IMR-90 (cell line): ENCODE measurements around the gene CXCL8. TPM values are rescaled to one million over a fixed set of nuclear protein-coding genes. Genes with fewer than 3 reads are reported as not detected.

Experiments
- ATAC-seq: fragments of 200-7000 bp; cut with Tn5 transposase; 2 replicates; pipeline ENCODE4 v1.9.1; 2020; ENCODE audit warnings: low read depth, mild to moderate bottlenecking, moderate library complexity
- BruUV-seq: library from RNA; stranded (reverse); fragments of 400-500 nt; replicated peaks from 2 replicates; lab custom pipeline; 2021; lab: Mats Ljungman, UMichigan
- CTCF ChIA-PET: fragments of 300-600 bp; formaldehyde crosslinking; extraction: SDS; loops from one replicate; lab custom pipeline; 2021; ENCODE audit warnings: antibody characterized with exemption; lab: Yijun Ruan, JAX
- POLR2A ChIA-PET: fragments of 300-600 bp; sonication (Branson Sonifier 250); formaldehyde crosslinking; loops from one replicate; lab custom pipeline; 2022; ENCODE audit warnings: antibody characterized with exemption; ENCODE audit not compliant: unreplicated experiment; lab: Charles Lee
- DNase-seq: peaks from one replicate; pipeline ENCODE4 v3.0.0; 2013
- H2AFZ ChIP-seq: replicated peaks from 2 replicates; pipeline ENCODE3; 2013; ENCODE audit warnings: low read length, mild to moderate bottlenecking; ENCODE audit not compliant: poor library complexity
- H2AK5ac ChIP-seq: 2 replicates; pipeline ENCODE4 v1.6.1; 2013; ENCODE audit warnings: low read depth, low read length, inconsistent platforms
- H2AK9ac ChIP-seq: replicated peaks from 2 replicates; pipeline ENCODE3; 2013; ENCODE audit warnings: mild to moderate bottlenecking, low read depth, low read length, moderate library complexity; ENCODE audit not compliant: poor library complexity
- H2BK120ac ChIP-seq: 2 replicates; pipeline ENCODE4 v1.6.1; 2013; ENCODE audit warnings: low read depth, low read length, inconsistent platforms
- H2BK15ac ChIP-seq: 3 replicates; pipeline ENCODE4 v1.6.1; 2013; ENCODE audit warnings: low read depth, low read length, inconsistent platforms
- H2BK20ac ChIP-seq: 2 replicates; pipeline ENCODE4 v1.6.1; 2013; ENCODE audit warnings: low read depth, mild to moderate bottlenecking, inconsistent platforms, low read length, moderate library complexity
- H2BK5ac ChIP-seq: 2 replicates; pipeline ENCODE4 v1.6.1; 2013; ENCODE audit warnings: mild to moderate bottlenecking, low read depth, low read length, inconsistent platforms; ENCODE audit not compliant: poor library complexity, severe bottlenecking
- H3K14ac ChIP-seq: replicated peaks from 2 replicates; pipeline ENCODE4 v1.6.1; 2013; ENCODE audit warnings: low read depth, low read length, inconsistent platforms
- H3K18ac ChIP-seq: 2 replicates; pipeline ENCODE4 v1.6.1; 2013; ENCODE audit warnings: low read depth, low read length, control low read depth
- H3K23ac ChIP-seq: 2 replicates; pipeline ENCODE4 v1.6.1; 2013; ENCODE audit warnings: low read depth, low read length, inconsistent platforms
- H3K27ac ChIP-seq: 2 replicates; pipeline ENCODE4 v1.5.1; 2013; ENCODE audit warnings: mild to moderate bottlenecking, control low read depth, low read length; ENCODE audit not compliant: insufficient read depth
- H3K27me3 ChIP-seq: 2 replicates; pipeline ENCODE4 v1.6.1; 2013; ENCODE audit warnings: low read length; ENCODE audit not compliant: control insufficient read depth, insufficient read depth
- H3K36me3 ChIP-seq: 2 replicates; pipeline ENCODE4 v1.6.1; 2013; ENCODE audit warnings: low read length, mixed read lengths; ENCODE audit not compliant: control insufficient read depth, insufficient read depth
- H3K4ac ChIP-seq: 2 replicates; pipeline ENCODE4 v1.6.1; 2013; ENCODE audit warnings: low read depth, low read length, inconsistent platforms
- H3K4me1 ChIP-seq: 2 replicates; pipeline ENCODE4 v1.6.1; 2013; ENCODE audit warnings: low read length, mixed read lengths; ENCODE audit not compliant: control insufficient read depth, insufficient read depth
- H3K4me2 ChIP-seq: 2 replicates; pipeline ENCODE4 v1.6.1; 2013; ENCODE audit warnings: low read depth, mild to moderate bottlenecking, control low read depth, low read length, moderate library complexity
- H3K4me3 ChIP-seq: 2 replicates; pipeline ENCODE4 v1.5.1; 2013; ENCODE audit warnings: low read depth, mild to moderate bottlenecking, control low read depth, low read length, moderate library complexity; ENCODE audit not compliant: insufficient read depth
- H3K56ac ChIP-seq: 2 replicates; pipeline ENCODE4 v1.6.1; 2013; ENCODE audit warnings: low read length, inconsistent platforms; ENCODE audit not compliant: insufficient read depth; ENCODE audit errors: extremely low read depth
- H3K79me1 ChIP-seq, 2 experiments: 2 replicates each; pipeline ENCODE4 v1.6.1; 2013; ENCODE audit warnings: low read length in 2 of 2, inconsistent platforms in 1 of 2, low read depth in 1 of 2
- H3K9ac ChIP-seq: 2 replicates; pipeline ENCODE4 v1.6.1; 2013; ENCODE audit warnings: low read depth, low read length, control low read depth
- H3K9me1 ChIP-seq: 2 replicates; pipeline ENCODE4 v1.6.1; 2013; ENCODE audit warnings: low read length, inconsistent platforms; ENCODE audit not compliant: insufficient read depth
- H3K9me3 ChIP-seq: 2 replicates; pipeline ENCODE4 v1.6.1; 2013; ENCODE audit warnings: low read length; ENCODE audit not compliant: control insufficient read depth, insufficient read depth
- H4K20me1 ChIP-seq: 2 replicates; pipeline ENCODE4 v1.6.1; 2013; ENCODE audit warnings: low read length, inconsistent platforms; ENCODE audit not compliant: insufficient read depth
- H4K5ac ChIP-seq: 2 replicates; pipeline ENCODE4 v1.6.1; 2013; ENCODE audit warnings: mild to moderate bottlenecking, low read depth, low read length, control low read depth
- H4K8ac ChIP-seq, 2 experiments: 2 replicates each; pipeline ENCODE4 v1.6.1; 2013; ENCODE audit warnings: low read depth in 2 of 2, low read length in 2 of 2, control low read depth in 1 of 2, inconsistent platforms in 1 of 2
- H4K91ac ChIP-seq: 2 replicates; pipeline ENCODE4 v1.6.1; 2013; ENCODE audit warnings: low read depth, low read length, inconsistent platforms; ENCODE audit not compliant: insufficient read depth
- MAFK ChIP-seq: IDR thresholded peaks from 2 replicates; pipeline ENCODE4 v1.6.1; 2012; ENCODE audit warnings: low read depth, low read length, improper control_type of control experiment
- WGBS, 2 experiments: methylation state at CpG; one replicate each; pipeline versions ENCODE4 v1.1.5 to v1.1.7; 2013; ENCODE audit warnings: missing lambda C conversion rate in 2 of 2; ENCODE audit not compliant: insufficient read length in 1 of 2; ENCODE audit errors: extremely low coverage in 2 of 2; 5-methylcytosine and 5-hydroxymethylcytosine counted together
- dilution Hi-C: fragments of 300-500 bp; cut with HindIII; formaldehyde crosslinking; loops from one replicate; pipeline ENCODE4 v1.14.3; 2018; ENCODE audit warnings: low sequenced_read_pairs; ENCODE audit not compliant: unreplicated experiment
- in situ Hi-C: fragments of 300-500 bp; cut with MboI; formaldehyde crosslinking; loops from 3 replicates; pipeline ENCODE4 v1.14.3; 2019; ENCODE audit warnings: low sequenced_read_pairs, inconsistent platforms, mixed read lengths
- intact Hi-C: fragments of 100-400 bp; cut with micrococcal nuclease; formaldehyde crosslinking; loops from 2 replicates; pipeline ENCODE4 v1.10.0; 2022
- polyA plus RNA-seq, 3 experiments: library from polyadenylated mRNA; depleted of rRNA; stranded (reverse); fragments of >200 nt; gene quantifications; 2 replicates each; pipeline ENCODE4 v1.2.3, GENCODE V29; 2012; ENCODE audit warnings: low replicate concordance in 1 of 3
- total RNA-seq: library from RNA; depleted of rRNA; stranded (reverse); fragments of >200 nt; gene quantifications from 2 replicates; pipeline ENCODE4 v1.2.3, GENCODE V29; 2012

Gene CXCL8
- total and polyA plus RNA-seq, 2 of the 4 experiments (the other 2 are of a cell fraction) = 2.2 to 2.7 TPM

GRCh38 chr4:73770917-73771316, 30.5 kb downstream of the CXCL8 start:
- Histone ChIP-seq H3K4ac (no peak overlapping the region), H3K36me3 (no peaks in the 10 kb centered on the region), H3K79me1 (no peaks in the 10 kb centered on the region), H4K91ac (no peak overlapping the region), H2AK9ac (no peak overlapping the region), H3K27me3 (peaks cover 9% of the 10 kb centered on the region), H2BK120ac (no peak overlapping the region), H4K5ac (no peak overlapping the region), H2AFZ (no peak overlapping the region), H2AK5ac (no peak overlapping the region), H3K18ac (no peak overlapping the region), H2BK15ac (no peak overlapping the region), H4K8ac (no peak overlapping the region), H3K27ac (no peak overlapping the region), H3K14ac (no peak overlapping the region), H2BK5ac (no peak overlapping the region), H4K20me1 (no peaks in the 10 kb centered on the region), H3K56ac (no peak overlapping the region), H3K23ac (no peak overlapping the region), H3K9ac (no peak overlapping the region), H3K9me3 (no peaks in the 10 kb centered on the region), H2BK20ac (no peak overlapping the region), H3K4me3 (no peak overlapping the region), H3K4me2 (no peak overlapping the region), H3K4me1 (no peaks in the 10 kb centered on the region), H3K9me1 (no peaks in the 10 kb centered on the region)
- WGBS, 2 experiments = no CpG with 5 or more reads among the region's 2 CpGs
- TF ChIP-seq MAFK = no peak
- ChIA-PET POLR2A (no interaction called here), CTCF (interaction anchor here (0.6 kb wide), 1 partner anchor 265 kb away, joined by 3 read pairs; no protein-coding TSS in a partner anchor)
- ATAC-seq = no peak
- in situ Hi-C loops = no loop called here
- DNase-seq = no peak
- no TSS peak for BruUV-seq
- dilution Hi-C loops = no loop called here
- intact Hi-C loops = no loop called here
